SK-N-SH (cell line): ENCODE measurements around the gene SLC39A9. TPM values are rescaled to one million over a fixed set of nuclear protein-coding genes. Genes with fewer than 3 reads are reported as not detected.

Experiments
- CTCF ChIA-PET: fragments of 300-600, 350-600 bp; formaldehyde crosslinking; extraction: SDS; loops from one replicate; lab custom pipeline; 2021; lab: Yijun Ruan, JAX
- POLR2A ChIA-PET: fragments of 350-600 bp; sonication (Branson Sonifier 250); formaldehyde crosslinking; extraction: SDS; loops from one replicate; lab custom pipeline; 2020; ENCODE audit warnings: antibody characterized with exemption, inconsistent platforms; lab: Yijun Ruan, JAX
- DNase-seq: peaks from one replicate; pipeline ENCODE4 v3.0.0; 2012
- H2AFZ ChIP-seq: fragments of 200-600 bp; sonication (generic); 2 replicates; pipeline ENCODE4 v1.8.1; 2016; ENCODE audit warnings: antibody characterized with exemption, mild to moderate bottlenecking, low read depth
- H3F3A ChIP-seq: fragments of 200-600 bp; sonication (generic); replicated peaks from 2 replicates; pipeline ENCODE3; 2016; ENCODE audit warnings: antibody characterized with exemption, mild to moderate bottlenecking; ENCODE audit not compliant: insufficient read depth
- H3K27ac ChIP-seq, 2 experiments: fragments of 200-500 bp in 1 of 2; fragments of 200-600 bp in 1 of 2; sonication (Bioruptor generic) in 1 of 2; sonication (generic), shearing (Covaris generic) in 1 of 2; 2 replicates each; pipeline versions ENCODE4 v1.5.1 to v1.6.1; 2014 to 2016; ENCODE audit warnings: low read depth in 2 of 2, inconsistent platforms in 1 of 2, low read length in 1 of 2, mild to moderate bottlenecking in 1 of 2, mixed read lengths in 1 of 2
- H3K27me3 ChIP-seq: fragments of 200-600 bp; sonication (generic), shearing (Covaris generic); 2 replicates; pipeline ENCODE4 v1.6.1; 2016; ENCODE audit warnings: mixed run types; ENCODE audit not compliant: insufficient read depth
- H3K36me3 ChIP-seq, 2 experiments: fragments of 200-500 bp in 1 of 2; fragments of 200-600 bp in 1 of 2; sonication (Bioruptor generic) in 1 of 2; sonication (generic) in 1 of 2; replicated peaks in 1 of 2; 2 replicates each; pipeline versions ENCODE3 to v1.5.1; 2014 to 2016; ENCODE audit warnings: low read length in 1 of 2, mild to moderate bottlenecking in 1 of 2; ENCODE audit not compliant: insufficient read depth in 2 of 2, control insufficient read depth in 1 of 2
- H3K4me1 ChIP-seq, 2 experiments: fragments of 200-500 bp in 1 of 2; fragments of 200-600 bp in 1 of 2; sonication (Bioruptor generic) in 1 of 2; sonication (generic), shearing (Covaris generic) in 1 of 2; 2 replicates each; pipeline versions ENCODE4 v1.5.1 to v1.6.1; 2014 to 2016; ENCODE audit warnings: low read depth in 1 of 2, low read length in 1 of 2, mixed run types in 1 of 2; ENCODE audit not compliant: insufficient read depth in 2 of 2, control insufficient read depth in 1 of 2
- H3K4me2 ChIP-seq: fragments of 200-600 bp; sonication (generic), shearing (Covaris generic); 2 replicates; pipeline ENCODE4 v1.6.1; 2017; ENCODE audit warnings: mixed run types
- H3K4me3 ChIP-seq, 2 experiments: fragments of 200-500 bp in 1 of 2; fragments of 200-600 bp in 1 of 2; sonication (Bioruptor generic) in 1 of 2; sonication (generic), shearing (Covaris generic) in 1 of 2; 2 replicates each; pipeline versions ENCODE4 v1.5.1 to v1.8.1; 2014 to 2016; ENCODE audit warnings: low read depth in 2 of 2, inconsistent platforms in 1 of 2, low read length in 1 of 2, mild to moderate bottlenecking in 1 of 2, mixed read lengths in 1 of 2, moderate library complexity in 1 of 2
- H3K79me2 ChIP-seq: fragments of 200-600 bp; sonication (generic); 2 replicates; pipeline ENCODE4 v1.8.1; 2017; ENCODE audit warnings: mild to moderate bottlenecking; ENCODE audit not compliant: insufficient read depth
- H3K9ac ChIP-seq: fragments of 200-600 bp; sonication (generic); 2 replicates; pipeline ENCODE4 v1.6.1; 2017; ENCODE audit warnings: mixed run types
- H3K9me2 ChIP-seq: fragments of 200-600 bp; sonication (generic); 2 replicates; pipeline ENCODE4 v1.6.1; 2017; ENCODE audit warnings: mixed run types
- H3K9me3 ChIP-seq: fragments of 200-600 bp; sonication (generic); 2 replicates; pipeline ENCODE4 v1.6.1; 2017; ENCODE audit warnings: mixed run types, mild to moderate bottlenecking, moderate library complexity
- H4K20me1 ChIP-seq: fragments of 200-600 bp; sonication (generic); 2 replicates; pipeline ENCODE4 v1.6.1; 2017; ENCODE audit warnings: mild to moderate bottlenecking, mixed run types; ENCODE audit not compliant: insufficient read depth
- GATA2 ChIP-seq: sonication (generic); formaldehyde crosslinking; IDR thresholded peaks from 2 replicates; pipeline ENCODE4 v1.5.0; 2020; ENCODE audit warnings: mild to moderate bottlenecking, missing genetic modification reagents
- JUND ChIP-seq: IDR thresholded peaks from 2 replicates; pipeline ENCODE4 v1.4.0; 2012
- MXI1 ChIP-seq: IDR thresholded peaks from 2 replicates; pipeline ENCODE4 v1.6.1; 2012; ENCODE audit warnings: mild to moderate bottlenecking, low read depth, low read length, improper control_type of control experiment
- SMC3 ChIP-seq: IDR thresholded peaks from 2 replicates; pipeline ENCODE4 v1.6.1; 2012; ENCODE audit warnings: low read depth, low read length, improper control_type of control experiment
- TAF1 ChIP-seq: IDR thresholded peaks from 2 replicates; pipeline ENCODE4 v1.6.1; 2012; ENCODE audit warnings: low read depth, mild to moderate bottlenecking, low read length, moderate library complexity, borderline replicate concordance
- TEAD4 ChIP-seq: IDR thresholded peaks from 2 replicates; pipeline ENCODE4 v1.4.0; 2012; ENCODE audit warnings: mild to moderate bottlenecking, borderline replicate concordance; ENCODE audit not compliant: insufficient read depth
- YY1 ChIP-seq: IDR thresholded peaks from 2 replicates; pipeline ENCODE4 v1.4.0; 2012; ENCODE audit warnings: low read depth, mild to moderate bottlenecking
- WGBS: methylation state at CpG from one replicate; pipeline ENCODE4 v1.1.6; 2017; ENCODE audit warnings: low lambda C conversion rate; 5-methylcytosine and 5-hydroxymethylcytosine counted together
- polyA plus RNA-seq, 3 experiments: library from polyadenylated mRNA; depleted of rRNA; stranded (reverse); fragments of >200 nt; gene quantifications; 2 replicates each; pipeline ENCODE4 v1.2.3, GENCODE V29; 2012
- TF ChIP-seq, protein P1 (sequence below): fragments of 150-350 bp; IDR thresholded peaks from 2 replicates; pipeline ENCODE4 v1.6.1; 2017; ENCODE audit warnings: antibody characterized with exemption, low read length, low read depth, borderline replicate concordance
- TF ChIP-seq, protein P2 (sequence below): fragments of 150-350 bp; IDR thresholded peaks from 2 replicates; pipeline ENCODE4 v1.6.1; 2016; ENCODE audit warnings: mild to moderate bottlenecking, low read depth, low read length
- TF ChIP-seq, protein P3 (sequence below): IDR thresholded peaks from 2 replicates; pipeline ENCODE4 v1.4.0; 2012; ENCODE audit warnings: low read depth, borderline replicate concordance
- TF ChIP-seq, protein P4 (sequence below): IDR thresholded peaks from 2 replicates; pipeline ENCODE4 v1.6.1; 2012; ENCODE audit warnings: mild to moderate bottlenecking, low read depth, low read length, moderate library complexity
- TF ChIP-seq, protein P5 (sequence below): IDR thresholded peaks from 2 replicates; pipeline ENCODE4; 2012
- TF ChIP-seq, protein P6 (sequence below): IDR thresholded peaks from 2 replicates; pipeline ENCODE4 v1.4.0; 2012; ENCODE audit warnings: low read depth, borderline replicate concordance

Gene SLC39A9
- polyA plus RNA-seq, 1 of the 3 experiments (the other 2 are of a cell fraction): 39.8 TPM

DNA sequence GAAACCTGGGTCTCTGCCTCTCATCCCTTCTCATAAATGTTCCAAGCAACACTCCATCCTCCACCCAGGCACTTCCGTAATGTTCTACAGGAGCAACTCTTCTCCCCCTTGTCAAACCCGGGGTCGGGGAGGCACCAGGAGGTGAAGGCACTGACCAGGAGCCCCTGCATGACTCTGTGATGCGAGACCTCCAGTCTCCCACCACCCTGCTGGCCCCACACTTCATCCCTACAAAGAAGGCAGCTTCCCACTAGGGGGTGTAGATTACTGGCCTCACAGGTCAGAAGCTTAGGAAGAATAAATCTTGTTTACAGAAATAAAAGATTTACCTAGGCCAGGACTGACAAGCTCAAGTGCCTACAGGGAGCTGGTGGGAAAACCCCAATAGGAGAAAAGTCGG, 47.6 kb upstream of the SLC39A9 start:
- Histone ChIP-seq H2AFZ (no peak overlapping the region), H3K27me3 (no peaks in the 10 kb centered on the region), H3K36me3 (peaks cover 0 to 2% of the 10 kb centered on the region in 2 experiments), H3K9me2 (no peaks in the 10 kb centered on the region), H3K27ac (no peak overlapping the region), H3K79me2 (no peaks in the 10 kb centered on the region), H3K4me3 (no peak overlapping the region), H4K20me1 (no peaks in the 10 kb centered on the region), H3K9me3 (no peaks in the 10 kb centered on the region), H3K4me2 (no peak overlapping the region), H3K4me1 (peaks cover 3 to 4% of the 10 kb centered on the region in 2 experiments; a peak in 2 of 4 replicates), H3F3A (no peaks in the 10 kb centered on the region), H3K9ac (no peak overlapping the region)
- 72% methylated on average over 5 of the region's 5 CpGs for WGBS
- no peak for DNase-seq
- ChIA-PET CTCF (interaction anchor here (2.9 kb wide), 1 partner anchor 12 kb away, joined by 13 read pairs; no protein-coding TSS in a partner anchor), POLR2A (interaction anchor here (1.2 kb wide), 1 partner anchor 14 kb away, joined by 3 read pairs; no protein-coding TSS in a partner anchor)
- TF ChIP-seq, protein P1, sequence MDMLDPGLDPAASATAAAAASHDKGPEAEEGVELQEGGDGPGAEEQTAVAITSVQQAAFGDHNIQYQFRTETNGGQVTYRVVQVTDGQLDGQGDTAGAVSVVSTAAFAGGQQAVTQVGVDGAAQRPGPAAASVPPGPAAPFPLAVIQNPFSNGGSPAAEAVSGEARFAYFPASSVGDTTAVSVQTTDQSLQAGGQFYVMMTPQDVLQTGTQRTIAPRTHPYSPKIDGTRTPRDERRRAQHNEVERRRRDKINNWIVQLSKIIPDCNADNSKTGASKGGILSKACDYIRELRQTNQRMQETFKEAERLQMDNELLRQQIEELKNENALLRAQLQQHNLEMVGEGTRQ: no peak
- TF ChIP-seq TAF1: no peak
- TF ChIP-seq, protein P2, sequence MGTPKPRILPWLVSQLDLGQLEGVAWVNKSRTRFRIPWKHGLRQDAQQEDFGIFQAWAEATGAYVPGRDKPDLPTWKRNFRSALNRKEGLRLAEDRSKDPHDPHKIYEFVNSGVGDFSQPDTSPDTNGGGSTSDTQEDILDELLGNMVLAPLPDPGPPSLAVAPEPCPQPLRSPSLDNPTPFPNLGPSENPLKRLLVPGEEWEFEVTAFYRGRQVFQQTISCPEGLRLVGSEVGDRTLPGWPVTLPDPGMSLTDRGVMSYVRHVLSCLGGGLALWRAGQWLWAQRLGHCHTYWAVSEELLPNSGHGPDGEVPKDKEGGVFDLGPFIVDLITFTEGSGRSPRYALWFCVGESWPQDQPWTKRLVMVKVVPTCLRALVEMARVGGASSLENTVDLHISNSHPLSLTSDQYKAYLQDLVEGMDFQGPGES: no peak
- TF ChIP-seq, protein P3, sequence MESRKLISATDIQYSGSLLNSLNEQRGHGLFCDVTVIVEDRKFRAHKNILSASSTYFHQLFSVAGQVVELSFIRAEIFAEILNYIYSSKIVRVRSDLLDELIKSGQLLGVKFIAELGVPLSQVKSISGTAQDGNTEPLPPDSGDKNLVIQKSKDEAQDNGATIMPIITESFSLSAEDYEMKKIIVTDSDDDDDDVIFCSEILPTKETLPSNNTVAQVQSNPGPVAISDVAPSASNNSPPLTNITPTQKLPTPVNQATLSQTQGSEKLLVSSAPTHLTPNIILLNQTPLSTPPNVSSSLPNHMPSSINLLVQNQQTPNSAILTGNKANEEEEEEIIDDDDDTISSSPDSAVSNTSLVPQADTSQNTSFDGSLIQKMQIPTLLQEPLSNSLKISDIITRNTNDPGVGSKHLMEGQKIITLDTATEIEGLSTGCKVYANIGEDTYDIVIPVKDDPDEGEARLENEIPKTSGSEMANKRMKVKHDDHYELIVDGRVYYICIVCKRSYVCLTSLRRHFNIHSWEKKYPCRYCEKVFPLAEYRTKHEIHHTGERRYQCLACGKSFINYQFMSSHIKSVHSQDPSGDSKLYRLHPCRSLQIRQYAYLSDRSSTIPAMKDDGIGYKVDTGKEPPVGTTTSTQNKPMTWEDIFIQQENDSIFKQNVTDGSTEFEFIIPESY: no peak
- no peak for TF ChIP-seq JUND
- TF ChIP-seq, protein P4, sequence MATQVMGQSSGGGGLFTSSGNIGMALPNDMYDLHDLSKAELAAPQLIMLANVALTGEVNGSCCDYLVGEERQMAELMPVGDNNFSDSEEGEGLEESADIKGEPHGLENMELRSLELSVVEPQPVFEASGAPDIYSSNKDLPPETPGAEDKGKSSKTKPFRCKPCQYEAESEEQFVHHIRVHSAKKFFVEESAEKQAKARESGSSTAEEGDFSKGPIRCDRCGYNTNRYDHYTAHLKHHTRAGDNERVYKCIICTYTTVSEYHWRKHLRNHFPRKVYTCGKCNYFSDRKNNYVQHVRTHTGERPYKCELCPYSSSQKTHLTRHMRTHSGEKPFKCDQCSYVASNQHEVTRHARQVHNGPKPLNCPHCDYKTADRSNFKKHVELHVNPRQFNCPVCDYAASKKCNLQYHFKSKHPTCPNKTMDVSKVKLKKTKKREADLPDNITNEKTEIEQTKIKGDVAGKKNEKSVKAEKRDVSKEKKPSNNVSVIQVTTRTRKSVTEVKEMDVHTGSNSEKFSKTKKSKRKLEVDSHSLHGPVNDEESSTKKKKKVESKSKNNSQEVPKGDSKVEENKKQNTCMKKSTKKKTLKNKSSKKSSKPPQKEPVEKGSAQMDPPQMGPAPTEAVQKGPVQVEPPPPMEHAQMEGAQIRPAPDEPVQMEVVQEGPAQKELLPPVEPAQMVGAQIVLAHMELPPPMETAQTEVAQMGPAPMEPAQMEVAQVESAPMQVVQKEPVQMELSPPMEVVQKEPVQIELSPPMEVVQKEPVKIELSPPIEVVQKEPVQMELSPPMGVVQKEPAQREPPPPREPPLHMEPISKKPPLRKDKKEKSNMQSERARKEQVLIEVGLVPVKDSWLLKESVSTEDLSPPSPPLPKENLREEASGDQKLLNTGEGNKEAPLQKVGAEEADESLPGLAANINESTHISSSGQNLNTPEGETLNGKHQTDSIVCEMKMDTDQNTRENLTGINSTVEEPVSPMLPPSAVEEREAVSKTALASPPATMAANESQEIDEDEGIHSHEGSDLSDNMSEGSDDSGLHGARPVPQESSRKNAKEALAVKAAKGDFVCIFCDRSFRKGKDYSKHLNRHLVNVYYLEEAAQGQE: no peak
- TF ChIP-seq, protein P5, sequence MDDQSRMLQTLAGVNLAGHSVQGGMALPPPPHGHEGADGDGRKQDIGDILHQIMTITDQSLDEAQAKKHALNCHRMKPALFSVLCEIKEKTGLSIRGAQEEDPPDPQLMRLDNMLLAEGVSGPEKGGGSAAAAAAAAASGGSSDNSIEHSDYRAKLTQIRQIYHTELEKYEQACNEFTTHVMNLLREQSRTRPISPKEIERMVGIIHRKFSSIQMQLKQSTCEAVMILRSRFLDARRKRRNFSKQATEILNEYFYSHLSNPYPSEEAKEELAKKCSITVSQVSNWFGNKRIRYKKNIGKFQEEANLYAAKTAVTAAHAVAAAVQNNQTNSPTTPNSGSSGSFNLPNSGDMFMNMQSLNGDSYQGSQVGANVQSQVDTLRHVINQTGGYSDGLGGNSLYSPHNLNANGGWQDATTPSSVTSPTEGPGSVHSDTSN: no peak
- TF ChIP-seq TEAD4: no peak
- TF ChIP-seq YY1: no peak
- no peak for TF ChIP-seq GATA2 (CRISPR knock-in tag)
- no peak for TF ChIP-seq SMC3
- TF ChIP-seq, protein P6, sequence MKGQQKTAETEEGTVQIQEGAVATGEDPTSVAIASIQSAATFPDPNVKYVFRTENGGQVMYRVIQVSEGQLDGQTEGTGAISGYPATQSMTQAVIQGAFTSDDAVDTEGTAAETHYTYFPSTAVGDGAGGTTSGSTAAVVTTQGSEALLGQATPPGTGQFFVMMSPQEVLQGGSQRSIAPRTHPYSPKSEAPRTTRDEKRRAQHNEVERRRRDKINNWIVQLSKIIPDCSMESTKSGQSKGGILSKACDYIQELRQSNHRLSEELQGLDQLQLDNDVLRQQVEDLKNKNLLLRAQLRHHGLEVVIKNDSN: no peak
- TF ChIP-seq MXI1: no peak
